Suppressor macrophage treated with lipopolysaccharide for 1 hour (primary cell): ENCODE measurements around the gene SYN1.

Experiments used
- DNase-seq, 3 donors: peaks; one replicate each; pipeline ENCODE4 v3.0.0-alpha.2; 2020 to 2022

The SYN1 gene

GRCh38 chrX:47593522-47593921 is 26.1 kb downstream of the SYN1 start:
- DNase-seq, result peak; percentile 55 to 80 (median 71)

- no peak for DNase-seq
These were observed 28.7 kb downstream of the SYN1 start for GRCh38 chrX:47590984-47591383.

GRCh38 chrX:47587906-47588735 is 31.5 kb downstream of the SYN1 start:
- DNase-seq, result no peak

GRCh38 chrX:47587091-47587891 is 32.4 kb downstream of the SYN1 start:
- peak; percentile 55 to 75 (median 60) for DNase-seq

DNA sequence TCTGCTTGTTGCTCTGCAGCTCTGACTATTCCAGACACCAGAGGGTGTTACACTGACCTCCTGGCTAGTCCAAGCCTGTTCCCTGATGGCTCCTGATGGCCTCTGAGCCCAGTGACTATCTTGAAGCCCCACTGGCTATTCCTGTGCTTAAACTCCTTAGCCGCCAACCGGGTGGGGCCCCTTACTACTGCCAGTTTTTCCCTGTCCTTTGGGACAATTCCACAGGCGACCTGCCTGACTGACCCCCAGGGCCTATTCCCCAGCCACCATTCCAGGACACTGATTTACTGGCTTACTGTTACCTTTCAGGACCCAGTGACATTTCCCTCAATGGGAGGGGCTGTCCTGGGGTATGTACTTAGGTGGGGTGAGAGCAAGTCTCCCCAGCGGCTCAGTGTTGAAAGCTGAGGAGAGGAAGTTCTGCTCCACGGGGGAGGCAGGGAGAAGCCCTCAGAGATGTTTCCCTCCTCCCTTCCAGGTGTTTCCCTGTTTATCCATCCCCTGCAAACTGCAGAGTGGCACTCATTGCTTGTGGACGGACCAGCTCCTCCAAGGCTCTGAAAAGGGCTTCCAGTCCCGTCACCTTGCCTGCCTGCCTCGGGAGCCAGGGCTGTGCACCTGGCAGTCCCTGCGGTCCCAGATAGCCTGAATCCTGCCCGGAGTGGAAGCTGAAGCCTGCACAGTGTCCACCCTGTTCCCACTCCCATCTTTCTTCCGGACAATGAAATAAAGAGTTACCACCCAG is 33.4 kb downstream of the SYN1 start:
- DNase-seq, result no peak

GRCh38 chrX:47585273-47585672 is 34.4 kb downstream of the SYN1 start:
- DNase-seq, result no peak

- DNase-seq, result no peak
These were observed 34.9 kb downstream of the SYN1 start for GRCh38 chrX:47584714-47585113.

DNA sequence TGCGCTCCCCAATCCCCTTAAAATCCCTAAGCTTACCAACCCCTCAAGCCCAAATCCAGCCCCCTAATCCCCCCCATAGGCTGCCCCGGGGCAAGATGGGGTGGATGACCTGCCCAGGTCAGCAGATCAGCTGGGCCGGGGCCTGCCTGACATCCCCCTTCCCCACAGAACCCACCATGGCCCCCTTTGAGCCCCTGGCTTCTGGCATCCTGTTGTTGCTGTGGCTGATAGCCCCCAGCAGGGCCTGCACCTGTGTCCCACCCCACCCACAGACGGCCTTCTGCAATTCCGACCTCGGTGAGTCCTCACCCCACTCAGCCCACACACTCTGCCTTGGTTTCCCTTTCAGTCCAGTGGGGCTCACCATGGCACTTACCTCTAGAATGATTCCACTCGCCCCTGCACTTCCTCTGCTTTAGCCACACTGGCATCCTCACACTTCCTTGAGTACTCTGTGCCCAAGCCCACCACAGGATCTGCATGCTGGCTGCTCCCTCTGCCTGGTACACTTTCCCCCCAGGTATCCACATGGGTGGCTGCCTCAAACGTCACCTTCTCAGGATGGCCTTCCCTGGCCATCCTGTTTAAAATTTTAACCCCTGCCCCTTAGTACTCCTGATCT is 36.3 kb downstream of the SYN1 start:
- no peak for DNase-seq

- peak; percentile 92 to 94 (median 94) for DNase-seq
These were observed 37.7 kb downstream of the SYN1 start, which contains the start of gene TIMP1 for GRCh38 chrX:47581731-47582647. TSS of gene TIMP1 (plus strand) at chrX:47582436. CDS start at chrX:47583416, 980 bp downstream.

DNA sequence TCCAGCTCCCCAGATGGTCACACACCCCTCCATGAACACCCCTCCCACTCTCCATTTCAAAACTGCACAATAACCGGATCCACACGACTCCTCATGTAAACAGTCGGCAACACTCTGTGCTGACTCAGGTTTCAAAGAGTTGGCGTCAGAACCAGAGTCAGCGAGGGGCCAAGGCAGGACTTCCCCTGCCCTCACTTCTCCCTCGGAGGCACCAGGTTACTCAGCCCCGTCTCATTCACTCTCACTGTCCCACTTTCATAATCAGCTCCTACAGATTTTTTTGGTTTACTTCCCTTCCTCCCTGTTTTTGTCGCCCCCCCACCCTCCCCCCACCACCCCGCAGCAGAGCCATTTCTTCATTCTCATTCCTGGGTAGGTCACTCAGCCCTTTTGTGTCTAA is 40.1 kb downstream of the SYN1 start:
- DNase-seq, result peak; percentile 90 to 94 (median 91)

- peak; percentile 49 to 71 (median 70) for DNase-seq
These were observed 41.0 kb downstream of the SYN1 start for GRCh38 chrX:47578692-47579091.

DNA sequence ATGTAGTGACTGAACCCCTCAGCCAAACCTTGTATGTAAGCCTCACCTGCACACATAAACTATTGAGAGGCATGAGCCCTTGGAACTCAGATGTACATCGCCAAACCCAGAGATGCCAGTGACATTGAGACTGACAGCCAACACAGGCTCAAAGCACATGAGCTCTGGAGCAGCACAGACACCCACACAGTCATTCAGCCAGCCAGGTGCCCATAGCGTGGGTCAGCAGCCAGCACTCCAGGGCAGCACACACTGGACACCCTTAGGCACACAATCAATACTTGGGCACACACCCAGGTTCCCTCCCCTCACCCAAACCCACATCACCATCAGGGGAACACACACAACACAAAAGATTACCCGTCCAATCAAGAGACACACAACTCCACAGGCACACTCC is 41.8 kb downstream of the SYN1 start:
- DNase-seq, result no peak

GRCh38 chrX:47577424-47577823 is 42.2 kb downstream of the SYN1 start:
- DNase-seq, result peak in 1 of 3 donors; percentile 20

DNA sequence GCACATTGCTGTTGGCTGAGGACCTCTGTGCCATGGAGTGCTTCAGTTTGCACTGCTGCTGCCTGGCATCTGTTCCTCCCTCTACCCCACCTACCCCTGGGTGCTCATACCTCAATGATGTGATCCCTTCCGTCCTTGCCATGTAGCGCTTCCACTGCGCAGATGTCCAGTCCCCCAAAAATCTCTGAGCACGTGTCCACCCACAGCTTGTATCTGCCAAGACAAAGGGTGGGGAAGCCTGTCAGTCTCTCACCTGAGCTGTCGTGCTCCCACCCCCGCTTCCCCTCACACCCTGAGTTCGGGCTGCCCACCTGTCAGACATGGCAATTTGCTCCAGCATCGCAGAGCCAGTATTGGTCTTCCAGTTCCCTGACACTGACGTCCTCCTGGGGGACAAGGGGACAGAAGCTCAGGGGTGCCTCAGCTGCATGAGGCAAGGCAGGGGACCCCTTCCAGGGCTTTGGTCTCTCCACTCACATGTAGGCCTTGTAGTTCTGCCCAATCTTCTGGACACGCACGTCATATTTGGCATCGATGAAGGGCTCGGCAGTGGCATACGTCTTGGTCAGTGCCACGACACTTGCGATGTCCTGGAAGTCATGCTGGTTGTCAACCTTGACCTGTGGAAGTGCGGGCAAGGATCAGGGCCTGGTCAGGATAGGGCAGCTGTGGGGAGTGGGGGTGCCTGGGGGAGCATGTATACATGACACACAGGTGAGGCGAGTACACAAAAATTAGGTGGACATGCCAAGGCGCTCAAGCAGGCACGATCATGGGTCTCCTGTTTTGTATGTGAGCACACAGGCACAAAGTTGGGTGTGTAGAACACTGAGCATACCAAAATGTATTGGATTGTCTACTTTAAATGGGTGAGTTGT is 43.4 kb downstream of the SYN1 start:
- no peak for DNase-seq

- no peak for DNase-seq
These were observed 44.9 kb downstream of the SYN1 start for GRCh38 chrX:47574547-47575301.

- no peak for DNase-seq
These were observed 45.5 kb downstream of the SYN1 start for GRCh38 chrX:47574076-47574546.

GRCh38 chrX:47573341-47574075 is 46.1 kb downstream of the SYN1 start:
- no peak for DNase-seq

DNA sequence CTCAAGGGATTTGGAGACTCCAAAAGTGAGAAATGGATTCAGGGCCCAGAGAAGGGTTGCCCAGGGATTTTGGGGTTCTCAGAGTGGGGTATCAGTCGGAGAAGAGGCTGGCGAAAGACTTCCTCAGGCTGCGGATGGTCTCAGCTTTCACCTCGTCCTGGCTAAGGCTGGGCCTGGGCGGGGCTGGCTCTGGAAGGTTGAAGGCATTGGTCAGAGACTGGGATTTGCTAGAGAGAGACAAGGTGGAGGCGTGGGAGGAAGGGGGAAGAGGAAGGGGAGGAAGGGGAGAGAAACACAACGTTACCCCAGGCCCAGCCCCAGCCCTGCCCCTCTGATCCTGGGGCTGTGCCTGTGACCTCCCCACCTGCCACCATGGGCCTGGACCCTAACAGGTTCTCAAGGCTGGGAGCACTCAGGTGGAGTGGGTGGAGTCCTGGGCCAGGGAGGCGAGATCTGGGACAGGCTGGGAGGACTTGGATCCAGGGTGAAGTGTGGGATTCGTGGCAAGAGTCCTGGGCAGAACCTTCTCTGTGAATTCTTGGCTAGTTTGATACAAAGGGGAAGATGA is 46.8 kb downstream of the SYN1 start:
- DNase-seq, result no peak
